HG03378 (cell line): ENCODE data around the gene ATP6V1G3.
"Not testable (repeated sequence)": the region's sequence is repeated elsewhere in the genome, so short reads cannot be mapped to it uniquely, and the experiment has no call there.

Experiments
- ATAC-seq: cut with Tn5 transposase; IDR thresholded peaks from one replicate; pipeline ENCODE4 v1.9.1; 2021; ENCODE audit warnings: mild to moderate bottlenecking, moderate library complexity; ENCODE audit not compliant: unreplicated experiment

Gene ATP6V1G3

DNA sequence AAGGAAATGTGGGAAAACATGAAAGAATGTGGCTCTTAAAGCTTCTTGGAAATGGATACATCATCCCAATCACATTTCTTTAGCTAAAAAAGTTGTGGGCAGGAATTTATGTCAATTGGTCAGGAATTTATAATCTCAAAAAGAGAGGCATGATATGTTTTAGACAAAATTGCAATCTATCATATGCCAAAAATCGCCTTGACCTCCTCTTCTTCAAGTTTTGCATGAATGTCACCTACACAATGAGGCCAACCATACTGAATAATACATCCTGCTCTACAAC, 42.4 kb downstream of the ATP6V1G3 start:
- ATAC-seq: no peak

DNA sequence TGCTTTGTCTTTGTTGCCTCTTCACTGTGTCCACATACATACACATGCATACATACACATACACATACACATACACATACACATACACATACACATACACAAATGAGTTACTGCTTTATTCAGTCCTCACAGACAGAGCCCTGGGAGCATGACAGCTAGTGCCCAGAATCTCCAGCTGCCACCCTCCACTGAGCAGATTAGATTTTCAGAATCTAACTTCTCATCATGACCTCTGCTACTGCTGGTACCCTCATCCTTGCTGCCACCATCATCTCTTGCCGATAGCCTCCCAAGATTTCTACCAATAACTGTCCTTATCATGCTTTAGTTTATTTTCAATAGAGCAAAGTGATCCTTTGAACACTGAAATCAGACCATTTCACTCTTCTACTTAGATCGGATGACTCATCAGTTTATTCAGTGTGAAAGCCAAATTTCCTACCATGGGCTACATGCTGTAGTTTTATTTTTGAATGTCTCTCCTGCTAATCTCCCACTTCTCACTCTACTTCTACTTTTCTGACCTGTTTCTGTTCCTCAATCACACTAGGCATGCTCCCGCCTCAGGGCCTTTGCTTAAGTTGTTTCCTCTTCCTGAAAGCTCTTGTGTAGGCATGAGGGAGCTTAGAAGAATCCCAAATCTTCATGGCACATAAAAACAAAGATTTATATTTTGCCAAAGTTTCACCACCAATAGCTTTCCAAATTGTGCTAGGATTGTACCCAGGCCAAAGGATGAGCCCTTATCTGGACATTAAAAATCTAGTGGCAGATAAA, 43.0 kb downstream of the ATP6V1G3 start:
- ATAC-seq: no peak

DNA sequence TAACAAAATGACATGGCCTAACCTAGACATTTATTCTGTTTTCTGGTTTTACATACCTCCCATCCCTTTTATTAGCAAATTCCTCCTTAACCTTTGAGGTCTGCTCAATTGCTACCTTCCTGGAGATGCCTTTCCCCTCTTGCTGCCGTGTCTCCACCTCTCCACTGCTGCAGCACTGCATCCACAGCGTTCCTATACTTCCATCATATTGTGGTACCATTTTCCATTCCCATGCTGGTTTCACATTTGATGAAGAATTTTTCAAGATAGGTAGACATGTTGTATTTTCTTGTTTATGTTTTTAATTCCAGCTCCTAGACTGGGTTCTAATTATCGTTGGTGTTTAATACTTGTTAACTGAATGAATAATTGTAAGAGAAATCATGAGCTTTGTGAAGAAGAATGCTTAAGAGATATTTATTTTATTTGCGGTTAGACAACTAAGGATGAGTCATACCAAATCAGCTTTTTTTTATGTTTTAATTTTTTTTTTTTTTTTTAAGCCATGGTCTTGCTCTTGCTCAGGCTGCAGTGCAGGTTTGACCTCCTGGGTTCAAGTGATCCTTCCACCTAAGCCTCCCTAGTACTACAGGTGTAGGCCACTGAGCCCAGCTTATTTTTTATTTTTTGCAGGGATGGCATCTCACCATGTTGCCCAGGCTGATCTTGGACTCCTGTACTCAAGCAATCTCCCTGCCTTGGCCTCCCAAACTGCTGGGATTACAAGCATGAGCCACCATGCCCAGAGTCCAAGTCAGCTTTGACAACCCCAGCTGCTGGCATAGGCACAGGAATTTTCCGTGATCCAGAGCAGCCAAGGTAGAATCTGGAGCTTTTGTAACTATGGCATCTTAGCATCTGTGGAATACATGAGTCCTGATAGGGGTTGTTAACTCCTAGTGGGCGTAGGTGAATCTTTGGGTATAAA, 44.0 kb downstream of the ATP6V1G3 start:
- ATAC-seq: no peak

DNA sequence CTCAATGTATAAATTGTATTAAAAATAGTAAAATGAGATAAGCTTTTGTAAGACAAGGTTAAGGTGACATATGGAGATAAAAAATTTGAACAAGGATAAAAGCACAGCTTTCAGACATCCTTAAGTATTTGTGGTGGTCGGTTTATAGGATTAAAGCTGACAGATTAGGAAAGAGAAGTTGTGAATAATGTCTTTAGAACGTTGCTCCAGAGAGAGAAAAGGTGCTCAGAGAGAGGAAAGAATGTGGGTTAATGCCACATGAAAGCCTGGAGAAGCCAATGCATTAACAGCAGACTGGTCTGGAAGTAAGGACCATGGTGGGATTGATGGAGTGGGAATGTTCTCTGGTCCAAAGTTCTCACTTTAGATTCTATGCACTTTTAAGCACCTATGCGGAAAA, 44.8 kb downstream of the ATP6V1G3 start:
- no peak for ATAC-seq

DNA sequence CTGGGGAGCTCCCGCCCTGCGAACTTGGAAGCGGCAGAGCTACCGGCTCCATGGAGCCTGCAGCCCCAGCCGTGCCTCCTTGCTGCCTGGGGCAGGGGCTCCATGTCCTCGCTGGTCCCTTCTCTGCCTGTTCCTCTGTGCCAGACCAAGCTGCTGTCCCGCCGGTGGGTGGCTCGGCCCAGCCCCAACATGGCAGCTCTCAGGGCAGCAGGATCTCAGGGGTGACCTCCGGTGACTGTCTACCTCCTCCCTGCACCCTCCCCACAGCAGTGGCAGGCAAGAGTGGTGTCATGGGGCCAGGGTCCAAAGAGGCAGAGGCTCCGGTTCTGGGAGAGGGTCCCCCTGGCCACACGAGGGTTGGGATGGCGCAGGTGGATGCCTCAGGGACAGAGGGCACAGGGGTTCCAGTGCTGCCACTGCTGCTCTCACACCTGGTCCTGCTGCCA, 45.8 kb downstream of the ATP6V1G3 start:
- ATAC-seq: no peak

DNA sequence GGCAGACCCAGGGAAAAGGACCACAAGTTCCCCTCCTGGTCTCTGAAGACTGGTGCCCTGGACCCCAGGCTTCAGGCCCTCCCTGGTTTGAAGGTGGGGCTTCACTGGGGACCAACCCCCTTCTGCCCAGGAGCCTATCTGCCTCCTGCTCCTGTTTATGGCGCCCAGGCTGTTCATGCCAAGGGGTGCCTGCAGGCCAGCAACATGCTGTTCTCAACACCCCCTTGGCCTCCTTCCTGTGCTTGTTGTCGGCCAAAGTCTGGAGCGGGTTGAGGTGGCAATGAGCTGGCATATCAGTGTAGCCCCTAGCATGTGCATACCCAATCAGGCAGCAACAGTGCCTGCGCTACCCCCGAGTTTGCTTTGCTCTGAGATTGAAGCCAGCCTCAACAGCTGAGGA, 46.3 kb downstream of the ATP6V1G3 start:
- no peak for ATAC-seq

DNA sequence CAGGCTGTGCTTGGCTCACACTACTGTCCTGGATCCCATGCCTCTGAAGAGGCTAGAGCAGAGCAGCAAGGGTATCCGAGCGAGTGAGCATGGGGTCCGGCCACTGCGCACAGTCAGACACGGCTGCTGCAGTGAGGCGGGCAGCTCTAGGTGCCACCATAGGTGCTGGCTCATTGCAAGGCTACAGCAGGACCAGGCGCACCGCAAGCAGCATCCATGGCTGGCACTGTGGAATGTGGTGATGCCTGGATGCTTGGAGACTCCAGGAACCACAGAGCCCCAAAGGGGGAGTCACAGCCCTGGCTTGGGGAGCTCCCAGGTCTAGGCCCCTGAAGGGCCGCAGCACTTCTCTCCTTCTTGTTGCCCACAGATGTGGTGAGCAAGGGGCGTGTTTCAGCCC, 47.2 kb downstream of the ATP6V1G3 start:
- no peak for ATAC-seq

DNA sequence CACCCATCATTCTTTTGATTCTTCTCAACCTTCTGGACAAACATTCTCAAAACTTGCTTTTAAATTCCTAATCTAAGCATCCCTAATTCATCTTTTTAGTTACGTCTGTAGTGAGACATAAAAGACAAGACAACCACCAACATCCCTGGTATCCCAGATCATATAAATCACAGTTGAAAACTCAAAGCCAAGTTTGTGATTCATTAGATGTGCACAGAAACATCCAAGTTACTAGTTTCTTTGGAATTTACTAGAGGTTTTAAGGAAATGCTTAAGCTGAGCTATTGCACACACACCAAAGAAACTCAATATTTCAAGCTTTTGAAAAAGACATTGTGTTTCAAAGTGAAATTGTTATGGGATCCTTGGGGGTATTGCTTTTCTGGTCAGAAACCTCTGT, 47.6 kb downstream of the ATP6V1G3 start:
- no peak for ATAC-seq

DNA sequence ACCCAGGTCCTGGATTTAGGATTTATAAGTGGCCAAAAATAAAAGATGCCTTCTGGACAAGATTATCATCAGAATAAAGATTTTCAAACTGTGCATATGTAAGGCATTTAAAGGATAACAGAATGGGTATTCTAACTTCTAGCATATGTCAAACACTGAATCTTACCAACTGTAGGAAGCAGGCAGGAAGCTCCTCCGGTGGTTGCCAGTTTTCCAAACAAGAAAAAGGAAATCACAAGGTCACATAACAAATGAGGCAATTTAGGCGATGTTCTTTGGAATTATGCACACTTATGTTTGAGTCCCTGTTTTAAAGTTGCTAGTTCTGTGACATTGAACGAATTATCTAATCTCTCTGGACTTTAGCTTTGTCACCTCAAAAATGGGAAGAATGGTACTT, 48.9 kb downstream of the ATP6V1G3 start:
- ATAC-seq: no peak

DNA sequence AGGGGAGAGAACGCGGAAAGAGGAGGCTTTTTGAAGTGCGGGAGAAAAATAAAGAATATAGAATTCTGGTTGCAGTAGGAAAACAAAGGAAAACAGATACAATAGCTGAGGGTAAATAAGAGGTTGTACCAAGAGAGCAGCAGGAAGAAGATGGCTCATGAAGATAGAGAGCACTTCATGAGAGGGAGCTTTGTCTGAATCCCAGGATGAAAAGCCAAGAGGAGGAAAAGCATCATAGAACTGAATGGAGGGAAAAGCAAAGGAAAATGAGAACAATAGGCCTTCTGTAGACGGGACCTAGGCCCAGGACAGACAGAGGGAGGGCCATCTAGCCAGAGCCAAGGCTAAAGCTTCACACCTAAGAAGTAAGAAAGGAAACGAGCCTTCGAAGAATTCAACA, 49.5 kb downstream of the ATP6V1G3 start:
- no peak for ATAC-seq

DNA sequence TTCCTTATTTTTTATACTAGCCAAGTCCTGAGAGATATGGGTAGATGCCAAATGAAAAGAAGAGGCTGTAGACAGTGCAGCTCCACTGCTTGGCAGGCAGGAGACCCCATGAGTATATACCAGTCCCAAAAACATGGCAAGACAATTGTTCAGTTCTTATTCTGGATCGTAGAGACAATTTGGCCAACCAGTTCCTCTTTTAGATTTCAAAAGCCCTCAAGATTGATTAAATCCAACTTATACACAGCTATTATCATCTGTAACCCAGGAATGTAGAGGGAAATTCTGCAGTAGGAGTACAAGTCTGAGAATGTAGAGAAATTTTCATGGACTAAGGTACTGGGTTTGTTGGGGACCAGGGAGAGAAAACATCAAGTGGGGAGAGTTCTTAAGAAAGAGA, 50.3 kb downstream of the ATP6V1G3 start:
- ATAC-seq: no peak

DNA sequence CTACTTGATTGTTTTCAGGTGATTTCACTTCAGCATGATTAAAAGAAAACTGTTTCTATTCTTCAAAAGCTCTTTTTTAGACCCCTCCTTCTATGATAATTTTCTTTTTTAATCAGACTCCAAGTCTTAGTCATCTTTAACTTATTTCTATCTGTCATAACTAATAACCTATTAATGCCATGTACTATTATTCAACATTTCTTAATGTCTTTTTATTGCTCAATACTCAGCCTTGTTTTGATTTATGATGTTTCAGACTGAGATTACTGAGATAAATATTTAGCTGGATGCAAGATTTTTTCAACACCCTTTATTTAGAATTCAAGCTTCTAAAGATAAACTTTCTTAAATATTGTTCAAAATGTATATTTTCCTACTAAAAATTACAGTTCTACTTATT, 53.6 kb downstream of the ATP6V1G3 start:
- ATAC-seq: no peak

DNA sequence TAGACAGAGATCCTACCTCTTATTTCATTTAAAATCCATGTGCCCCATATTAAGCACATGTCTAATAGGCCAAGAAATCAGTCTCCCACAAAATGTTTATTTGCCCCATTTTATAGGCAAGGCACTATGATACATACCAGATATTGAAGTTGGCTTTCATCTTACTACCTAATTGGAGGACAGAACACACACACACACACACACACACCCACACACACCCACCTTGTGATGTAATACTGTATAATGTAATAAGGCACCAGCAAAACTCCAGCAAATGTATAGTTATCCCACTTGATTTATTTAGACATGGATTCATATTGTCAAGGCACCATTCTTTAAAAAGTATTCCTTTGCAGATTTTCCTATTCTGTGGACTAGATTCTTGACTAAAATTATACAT, 56.8 kb downstream of the ATP6V1G3 start:
- no peak for ATAC-seq

DNA sequence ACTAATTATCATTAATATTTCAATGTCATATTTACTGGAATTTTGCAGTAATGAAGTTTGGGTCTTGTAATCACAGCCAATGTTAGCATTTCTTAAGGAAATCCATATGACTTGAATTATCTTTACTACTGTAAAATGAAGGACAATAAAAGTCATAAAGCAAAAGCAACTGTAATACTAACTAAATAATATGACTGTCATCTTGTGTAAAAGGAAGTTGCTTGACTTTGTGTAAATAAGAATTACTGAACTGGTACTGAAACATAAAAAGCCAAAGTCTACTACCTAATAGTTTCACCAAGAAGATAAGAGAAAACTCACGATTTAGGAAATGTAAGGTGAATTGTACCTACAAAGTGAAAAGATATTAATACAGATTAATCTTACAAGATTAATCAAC, 57.5 kb downstream of the ATP6V1G3 start:
- ATAC-seq: no peak

DNA sequence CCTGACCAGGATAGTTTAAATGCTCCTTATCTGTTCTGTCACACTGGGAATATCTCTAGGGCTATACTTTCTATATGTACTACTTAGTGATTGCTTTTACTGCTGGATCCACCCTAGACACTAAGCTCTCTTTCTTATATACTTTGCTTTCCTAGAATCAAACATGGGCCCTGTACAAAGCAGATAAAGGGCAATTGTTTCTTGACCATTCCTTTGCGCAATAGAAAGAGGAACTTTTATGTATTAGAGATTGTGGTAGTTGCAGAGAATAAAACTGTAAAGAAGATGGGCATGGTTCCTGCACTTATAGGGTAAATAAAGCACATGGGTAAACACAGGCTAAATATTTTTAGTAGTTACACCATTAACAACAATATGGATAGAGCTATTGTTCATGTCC, 58.8 kb downstream of the ATP6V1G3 start:
- ATAC-seq: no peak

DNA sequence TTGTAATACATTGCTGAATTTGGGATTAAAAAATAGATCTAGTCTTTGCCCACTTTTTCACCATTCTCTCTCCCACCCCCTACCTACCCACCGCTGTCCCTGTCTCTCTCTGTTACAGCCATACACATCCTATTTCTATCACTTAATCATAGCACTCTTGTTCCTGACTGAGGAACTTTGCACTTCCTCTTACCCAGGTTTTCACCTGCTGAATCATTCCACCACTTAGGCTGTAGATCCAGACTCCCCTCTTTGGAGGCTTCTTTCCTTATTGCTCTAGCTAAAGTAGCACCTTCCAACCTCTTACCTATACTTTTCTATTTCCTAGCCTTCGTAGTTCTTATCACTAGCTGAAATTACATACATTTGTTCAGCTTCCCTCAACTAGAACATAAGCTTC, 59.6 kb downstream of the ATP6V1G3 start:
- ATAC-seq: no peak

DNA sequence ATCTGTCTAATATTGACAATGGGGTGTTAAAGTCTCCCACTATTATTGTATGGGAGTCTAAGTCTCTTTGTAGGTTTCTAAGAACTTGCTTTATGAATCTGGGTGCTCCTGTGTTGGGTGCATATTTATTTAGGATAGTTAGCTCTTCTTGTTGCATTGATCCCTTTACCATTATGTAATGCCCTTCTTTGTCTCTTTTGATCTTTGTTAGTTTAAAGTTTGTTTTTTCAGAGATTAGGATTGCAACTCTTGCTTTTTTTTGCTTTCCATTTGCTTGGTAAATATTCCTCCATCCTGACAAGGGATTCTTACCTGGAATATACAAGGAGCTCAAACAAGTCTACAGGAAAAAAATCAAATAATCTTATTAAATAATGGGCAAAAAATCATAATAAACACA, 63.1 kb downstream of the ATP6V1G3 start:
- ATAC-seq: not testable (repeated sequence)
